HPDE6-E6E7 (cell line): Measurements from ENCODE around the gene NRAS.

Source experiments
- DNase-seq: peaks from one replicate; pipeline ENCODE4 v3.0.0; 2011; ENCODE audit warnings: missing footprints; ENCODE audit errors: extremely low spot score

Gene NRAS

DNA sequence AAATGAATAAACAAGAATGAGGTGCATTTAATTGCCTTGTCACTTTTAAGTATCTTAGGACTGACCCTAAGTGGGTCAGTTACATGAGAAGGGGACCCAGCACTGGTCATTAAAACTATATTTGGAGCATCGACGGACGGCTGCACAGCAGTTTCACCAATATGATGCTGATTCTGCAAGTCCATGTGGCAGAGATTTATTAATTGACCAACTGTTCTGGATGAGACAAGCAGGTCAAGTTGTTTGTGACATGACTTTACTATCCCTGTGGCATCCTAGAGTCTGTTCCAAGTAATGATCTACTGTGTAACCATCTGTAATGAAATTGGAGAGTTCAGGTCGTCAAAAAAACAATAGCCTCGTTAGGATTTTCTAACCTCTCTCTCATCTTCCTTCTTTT is 30.7 kb downstream of the NRAS start:
- DNase-seq = no peak

DNA sequence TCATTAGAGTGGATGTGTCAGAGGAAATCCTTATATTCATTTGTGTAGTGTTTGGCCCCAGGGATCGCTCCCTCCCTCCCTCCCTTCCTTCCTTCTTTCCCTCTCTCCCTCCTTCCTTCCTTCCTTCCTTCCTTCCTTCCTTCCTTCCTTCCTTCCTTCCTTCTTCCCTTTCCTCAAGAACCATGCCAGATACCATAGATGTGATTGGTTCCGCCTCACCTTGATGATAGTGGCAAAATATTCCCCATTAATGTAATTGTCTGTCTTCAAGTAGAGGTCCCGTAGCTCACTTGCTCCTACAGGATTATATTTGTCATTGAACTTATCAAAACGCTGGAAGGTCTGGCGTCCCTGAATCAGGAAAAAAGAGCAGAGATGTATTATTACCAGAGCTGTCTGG is 38.9 kb downstream of the NRAS start:
- no peak for DNase-seq

- DNase-seq = no peak
These were observed 40.5 kb downstream of the NRAS start for GRCh38 chr1:114676115-114676514.

GRCh38 chr1:114671939-114672275 is 44.7 kb downstream of the NRAS start:
- no peak for DNase-seq

DNA sequence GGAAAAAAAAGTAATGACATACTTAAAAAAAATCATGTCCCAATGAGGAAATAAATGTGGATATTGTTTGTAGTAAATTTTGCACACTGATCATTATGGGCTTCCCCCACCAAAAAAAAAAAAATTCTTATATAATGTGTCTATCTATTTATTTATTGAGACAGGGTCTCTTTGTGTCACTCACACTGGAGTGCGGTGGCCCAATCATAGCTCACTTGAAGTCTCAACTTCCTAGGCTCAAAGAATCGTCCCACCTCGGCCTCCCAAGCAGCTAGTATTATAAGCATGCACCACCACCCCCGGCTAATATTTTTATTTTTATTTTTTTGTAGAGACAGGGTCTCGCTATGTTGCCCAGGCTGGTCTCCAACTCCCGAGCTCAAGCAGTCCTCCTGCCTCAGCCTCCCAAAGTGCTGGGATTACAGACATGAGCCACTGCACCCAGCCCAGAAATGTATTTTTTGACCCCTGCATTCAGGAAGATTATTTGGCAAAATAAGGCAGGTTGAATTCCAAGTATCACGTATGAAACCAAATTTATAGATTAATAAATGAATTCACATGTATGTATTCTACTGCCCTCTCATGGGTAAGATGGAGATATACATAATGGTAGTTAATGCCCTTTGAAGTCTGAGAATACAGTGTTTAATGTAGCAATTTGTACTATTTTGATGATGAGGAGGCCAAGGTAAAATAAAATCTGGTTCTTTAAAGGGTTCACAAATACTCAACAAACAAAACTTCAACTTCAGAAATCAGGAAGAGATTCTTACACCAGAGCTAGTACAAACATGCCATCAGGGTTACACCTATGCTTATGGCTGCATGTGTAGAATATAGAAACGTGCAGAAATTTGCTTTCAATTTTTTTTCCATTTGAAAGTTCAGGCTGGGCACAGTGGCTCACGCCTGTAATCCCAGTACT is 45.3 kb downstream of the NRAS start:
- no peak for DNase-seq

- DNase-seq = peak; percentile 80
These were observed 46.2 kb downstream of the NRAS start for GRCh38 chr1:114670083-114671010.

GRCh38 chr1:114669562-114670082 is 46.9 kb downstream of the NRAS start, which contains the start of gene DENND2C:
DENND2C (minus strand) TSS chr1:114670049; CDS start chr1:114625984, 44,065 bp downstream.
- DNase-seq = no peak

DNA sequence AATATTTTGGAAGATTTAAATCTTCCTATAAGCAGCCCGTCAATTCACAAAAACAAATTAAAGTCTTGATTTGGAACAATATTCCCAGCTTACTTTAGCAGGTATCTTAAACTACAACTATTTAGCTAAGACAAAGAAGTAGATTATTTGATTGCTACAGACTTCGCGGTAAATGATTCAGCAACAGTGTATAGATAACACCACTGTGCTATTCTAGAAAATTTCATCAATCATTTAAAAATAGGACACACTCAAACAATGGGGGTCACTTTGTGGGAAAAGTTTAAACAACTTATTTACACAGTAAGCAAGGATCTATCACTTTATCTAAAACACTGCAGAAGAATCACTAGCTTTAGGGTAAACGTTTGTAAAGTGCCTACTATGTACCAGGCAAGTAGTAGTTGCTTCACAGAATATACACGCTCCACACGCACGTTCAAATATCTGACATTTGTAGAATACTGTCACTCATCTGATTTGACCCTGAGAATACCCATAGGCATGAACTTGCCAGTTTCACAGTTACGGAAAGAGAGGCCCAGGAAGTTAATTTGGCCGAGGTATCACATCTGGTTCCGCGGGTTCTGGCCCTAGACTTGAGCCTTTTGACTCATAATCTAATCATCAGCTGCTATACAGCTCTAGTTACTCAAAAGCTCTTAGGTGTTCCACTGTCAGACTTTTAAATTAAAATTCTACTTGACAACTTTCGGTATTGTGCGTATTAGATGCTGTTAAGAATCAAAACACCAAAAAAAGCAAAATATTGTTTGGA is 47.6 kb downstream of the NRAS start:
- peak; percentile 48 for DNase-seq

DNA sequence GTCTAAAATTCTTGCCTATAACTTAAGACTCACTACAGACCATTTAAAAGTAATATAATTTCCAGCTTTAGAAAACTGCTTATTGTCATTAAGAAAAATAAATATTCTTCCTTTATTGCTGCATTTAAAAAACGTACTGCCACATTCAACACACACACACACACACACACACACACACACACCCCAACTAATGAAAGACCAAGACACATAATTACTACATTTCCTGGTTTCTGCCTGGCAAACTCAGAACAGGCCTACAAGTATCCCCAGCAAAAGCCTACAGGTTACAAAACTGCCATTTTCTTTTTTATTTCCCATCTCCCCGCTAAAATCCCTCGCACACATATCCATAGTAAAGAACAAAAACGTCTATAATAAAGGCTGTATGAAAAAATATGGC is 48.2 kb downstream of the NRAS start:
- DNase-seq = no peak

- DNase-seq = no peak
These were observed 49.6 kb downstream of the NRAS start for GRCh38 chr1:114666954-114667353.

GRCh38 chr1:114660238-114660637 is 56.3 kb downstream of the NRAS start:
- no peak for DNase-seq
